Fibroblast of lung (primary cell): Measurements from ENCODE around the gene RXFP1. TPM values are rescaled to one million over a fixed set of nuclear protein-coding genes. Genes with fewer than 3 reads are reported as not detected.
A peak's percentile ranks its signal among the peaks of the same experiment; 100 is the strongest.

Source experiments
- DNase-seq, 2 donors: peaks; one replicate each; pipeline versions ENCODE4 v3.0.0 to v3.0.0-alpha.2; 2010; ENCODE audit warnings: low read depth in 2 of 2
- H2AFZ ChIP-seq: 2 replicates; pipeline ENCODE4 v1.5.1; 2012; ENCODE audit warnings: low read length, control low read depth, inconsistent platforms
- H3K27ac ChIP-seq: 2 replicates; pipeline ENCODE4 v1.5.1; 2011; ENCODE audit warnings: low read length, control low read depth; ENCODE audit not compliant: insufficient read depth
- H3K27me3 ChIP-seq: 2 replicates; pipeline ENCODE4 v1.5.1; 2011; ENCODE audit warnings: mild to moderate bottlenecking, low read length; ENCODE audit not compliant: control insufficient read depth, insufficient read depth
- H3K36me3 ChIP-seq: 2 replicates; pipeline ENCODE4 v1.5.1; 2011; ENCODE audit warnings: low read length; ENCODE audit not compliant: control insufficient read depth, insufficient read depth
- H3K4me1 ChIP-seq: 2 replicates; pipeline ENCODE4 v1.5.1; 2011; ENCODE audit warnings: low read length; ENCODE audit not compliant: control insufficient read depth, insufficient read depth; ENCODE audit errors: extremely low read depth
- H3K4me2 ChIP-seq: 2 replicates; pipeline ENCODE4 v1.5.1; 2011; ENCODE audit warnings: low read length, control low read depth; ENCODE audit not compliant: insufficient read depth; ENCODE audit errors: extremely low read depth
- H3K4me3 ChIP-seq, 4 experiments: fragments of 200-600 bp in 1 of 4; sonication (generic) in 1 of 4; replicated peaks in 1 of 4; 2 replicates each; pipeline ENCODE4 v1.5.1; 2011 to 2016; ENCODE audit warnings: low read length in 4 of 4, low read depth in 3 of 4, mild to moderate bottlenecking in 3 of 4, control low read depth in 2 of 4, inconsistent platforms in 1 of 4, mixed read lengths in 1 of 4; ENCODE audit not compliant: insufficient read depth in 1 of 4; ENCODE audit errors: control extremely low read depth in 1 of 4
- H3K79me2 ChIP-seq: 2 replicates; pipeline ENCODE4 v1.5.1; 2012; ENCODE audit warnings: mild to moderate bottlenecking, low read length, inconsistent platforms; ENCODE audit not compliant: control insufficient read depth, insufficient read depth
- H3K9ac ChIP-seq: 2 replicates; pipeline ENCODE4 v1.5.1; 2011; ENCODE audit warnings: mild to moderate bottlenecking, low read length, control low read depth; ENCODE audit not compliant: insufficient read depth
- H3K9me3 ChIP-seq: 2 replicates; pipeline ENCODE4 v1.5.1; 2012; ENCODE audit warnings: low read depth, low read length; ENCODE audit not compliant: control insufficient read depth, insufficient read depth
- H4K20me1 ChIP-seq: 2 replicates; pipeline ENCODE4 v1.5.1; 2011; ENCODE audit warnings: low read length; ENCODE audit not compliant: control insufficient read depth, insufficient read depth; ENCODE audit errors: extremely low read depth
- CTCF ChIP-seq, 2 donors: IDR thresholded peaks in 1 of 2; conservative IDR thresholded peaks in 1 of 2; 1 replicate in 1 of 2; 2 replicates in 1 of 2; pipeline ENCODE4 v1.5.1; 2011 to 2012; ENCODE audit warnings: low read length in 2 of 2, control low read depth in 1 of 2, inconsistent platforms in 1 of 2, low read depth in 1 of 2, mild to moderate bottlenecking in 1 of 2
- EZH2 ChIP-seq: IDR thresholded peaks from 2 replicates; pipeline ENCODE4 v1.5.1; 2012; ENCODE audit warnings: low read length, control low read depth, mild to moderate bottlenecking; ENCODE audit errors: missing control alignments
- polyA plus RNA-seq, 2 donors: library from polyadenylated mRNA; depleted of rRNA in 1 of 2; stranded (reverse) in 1 of 2; unstranded in 1 of 2; fragments of >200 nt; gene quantifications; 2 replicates each; pipeline ENCODE4 v1.2.1, GENCODE V29; 2011 to 2012; ENCODE audit warnings: missing spikeins in 1 of 2
- total RNA-seq: library from RNA; depleted of rRNA; stranded (reverse); fragments of >200 nt; gene quantifications from 2 replicates; pipeline ENCODE4 v1.2.1, GENCODE V29; 2014

RXFP1 gene
- total and polyA plus RNA-seq, 2 donors (not counting 1 experiment from before 2014, with no cell fraction given): 0.10 to 1.3 TPM

- Histone ChIP-seq H3K4me3 (no peak overlapping the region), H3K4me2 (peak overlapping the region; percentile 40), H3K27ac (no peak overlapping the region)
These were observed 13.0 kb downstream of the RXFP1 start for GRCh38 chr4:158534727-158535126.

GRCh38 chr4:158535130-158535614 lies 13.5 kb downstream of the RXFP1 start:
- Histone ChIP-seq H2AFZ (peak overlapping the region; percentile 98), H3K27ac (no peak overlapping the region), H3K4me3 (no peak overlapping the region), H3K79me2 (no peaks in the 10 kb centered on the region), H3K4me2 (peak overlapping the region; percentile 40), H4K20me1 (no peaks in the 10 kb centered on the region), H3K36me3 (no peaks in the 10 kb centered on the region), H3K4me1 (no peaks in the 10 kb centered on the region), H3K27me3 (no peaks in the 10 kb centered on the region), H3K9ac (no peak overlapping the region), H3K9me3 (no peaks in the 10 kb centered on the region)
- TF ChIP-seq EZH2: no peak
- TF ChIP-seq CTCF (conservative IDR thresholded peaks at IDR 0.05 in 1 of 2, IDR thresholded peaks at IDR 0.05 in 1 of 2; ENCODE audit: low read depth in 1 of 2, low read length in 2 of 2): no peak
- DNase-seq: peak; percentile 71 to 87

More at GRCh38 chr4:158534727-158535126, 13.0 kb downstream of the RXFP1 start:
- H3K9ac ChIP-seq: no peak overlapping the region
- no peak for DNase-seq
- peak overlapping the region; percentile 98 for H2AFZ ChIP-seq
- H4K20me1 ChIP-seq: no peaks in the 10 kb centered on the region
- TF ChIP-seq CTCF (conservative IDR thresholded peaks at IDR 0.05 in 1 of 2, IDR thresholded peaks at IDR 0.05 in 1 of 2; ENCODE audit: low read depth in 1 of 2, low read length in 2 of 2): no peak
- H3K36me3 ChIP-seq: no peaks in the 10 kb centered on the region
- no peaks in the 10 kb centered on the region for H3K9me3 ChIP-seq
- H3K4me1 ChIP-seq: no peaks in the 10 kb centered on the region
- H3K79me2 ChIP-seq: no peaks in the 10 kb centered on the region
- no peaks in the 10 kb centered on the region for H3K27me3 ChIP-seq

- H3K79me2 ChIP-seq: no peaks in the 10 kb centered on the region
- H4K20me1 ChIP-seq: no peaks in the 10 kb centered on the region
- DNase-seq: no peak
- no peak overlapping the region for H2AFZ ChIP-seq
- H3K4me3 ChIP-seq: no peak overlapping the region
- TF ChIP-seq EZH2: no peak
- no peak for TF ChIP-seq CTCF (conservative IDR thresholded peaks at IDR 0.05 in 1 of 2, IDR thresholded peaks at IDR 0.05 in 1 of 2; ENCODE audit: low read depth in 1 of 2, low read length in 2 of 2)
- no peaks in the 10 kb centered on the region for H3K4me1 ChIP-seq
- H3K36me3 ChIP-seq: no peaks in the 10 kb centered on the region
- H3K9ac ChIP-seq: no peak overlapping the region
- H3K9me3 ChIP-seq: no peaks in the 10 kb centered on the region
- H3K27me3 ChIP-seq: no peaks in the 10 kb centered on the region
- no peak overlapping the region for H3K27ac ChIP-seq
- no peak overlapping the region for H3K4me2 ChIP-seq
These were observed 15.2 kb downstream of the RXFP1 start for GRCh38 chr4:158536833-158537232.
